GM19351 (cell line): ENCODE measurements around the gene AP3M1.
"Not testable (repeated sequence)": the region's sequence is repeated elsewhere in the genome, so short reads cannot be mapped to it uniquely, and the experiment has no call there.

ENCODE experiments used
- ATAC-seq: cut with Tn5 transposase; IDR thresholded peaks from one replicate; pipeline ENCODE4 v1.9.1; 2021; ENCODE audit warnings: mild to moderate bottlenecking, moderate library complexity; ENCODE audit not compliant: unreplicated experiment

The AP3M1 gene

GRCh38 chr10:74150204-74150989 lies at the start of gene AP3M1:
Gene AP3M1 (minus strand): TSS chr10:74150828. CDS start chr10:74138379, 12,449 bp downstream.
- ATAC-seq: peak; percentile 39

GRCh38 chr10:74199315-74199714 lies 48.7 kb upstream of the AP3M1 start:
- ATAC-seq: no peak

GRCh38 chr10:74194999-74195398 lies 44.4 kb upstream of the AP3M1 start:
- no peak for ATAC-seq

GRCh38 chr10:74194545-74194944 lies 43.9 kb upstream of the AP3M1 start:
- no peak for ATAC-seq

- ATAC-seq: no peak
Observed at GRCh38 chr10:74190494-74190893, 39.9 kb upstream of the AP3M1 start.

GRCh38 chr10:74189999-74190421 lies 39.4 kb upstream of the AP3M1 start:
- ATAC-seq: peak; percentile 77

- not testable (repeated sequence) for ATAC-seq
Observed at GRCh38 chr10:74188617-74189016, 38.0 kb upstream of the AP3M1 start.

GRCh38 chr10:74187237-74187636 lies 36.6 kb upstream of the AP3M1 start:
- no peak for ATAC-seq

GRCh38 chr10:74186678-74187077 lies 36.0 kb upstream of the AP3M1 start:
- ATAC-seq: no peak

GRCh38 chr10:74179111-74179710 lies 28.6 kb upstream of the AP3M1 start:
- ATAC-seq: no peak

- no peak for ATAC-seq
Observed at GRCh38 chr10:74178042-74178791, 27.6 kb upstream of the AP3M1 start.

- ATAC-seq: no peak
Observed at GRCh38 chr10:74177140-74177677, 26.6 kb upstream of the AP3M1 start.

- ATAC-seq: peak; percentile 83
Observed at GRCh38 chr10:74176380-74177139, 25.9 kb upstream of the AP3M1 start.

GRCh38 chr10:74175510-74176379 lies 25.1 kb upstream of the AP3M1 start:
- no peak for ATAC-seq

GRCh38 chr10:74174521-74174920 lies 23.9 kb upstream of the AP3M1 start:
- no peak for ATAC-seq

- no peak for ATAC-seq
Observed at GRCh38 chr10:74171625-74172024, 21.0 kb upstream of the AP3M1 start.

- ATAC-seq: no peak
Observed at GRCh38 chr10:74167443-74167842, 16.8 kb upstream of the AP3M1 start.

GRCh38 chr10:74165530-74165901 lies 14.9 kb upstream of the AP3M1 start:
- no peak for ATAC-seq

GRCh38 chr10:74164716-74165529 lies 14.3 kb upstream of the AP3M1 start:
- no peak for ATAC-seq
